IMR-90 (cell line): ENCODE measurements around the gene CLIC3.
"Not testable (repeated sequence)": the region's sequence is repeated elsewhere in the genome, so short reads cannot be mapped to it uniquely, and the experiment has no call there.

Source experiments
- CTCF ChIP-seq: conservative IDR thresholded peaks from 2 replicates; pipeline ENCODE4 v1.5.1; 2012; ENCODE audit warnings: mild to moderate bottlenecking, low read depth, low read length, improper control_type of control experiment
- RFX5 ChIP-seq: IDR thresholded peaks from 2 replicates; pipeline ENCODE4 v1.8.0; 2012; ENCODE audit warnings: low read depth, mild to moderate bottlenecking, low read length, moderate library complexity

- TF ChIP-seq CTCF, RFX5: not testable (repeated sequence)
Observed at GRCh38 chr9:137033481-137033880, 37.1 kb upstream of the CLIC3 start.
